HepG2 (cell line): ENCODE data around the gene ADGRG1. TPM values are rescaled to one million over a fixed set of nuclear protein-coding genes. Genes with fewer than 3 reads are reported as not detected.

Experiments used
- ARID5B ChIP-seq: IDR thresholded peaks from 2 replicates; pipeline ENCODE4 v1.4.0; 2020; ENCODE audit warnings: mild to moderate bottlenecking, missing genetic modification reagents
- ESRRA ChIP-seq: sonication (generic); formaldehyde crosslinking; IDR thresholded peaks from 2 replicates; pipeline ENCODE4 v1.5.1; 2020; ENCODE audit warnings: mild to moderate bottlenecking, low read depth, missing genetic modification reagents
- FOXP1 ChIP-seq, 2 experiments: fragments of 450-650 bp in 1 of 2; IDR thresholded peaks; 2 replicates each; pipeline ENCODE4 v1.6.1; 2017 to 2018; ENCODE audit warnings: antibody characterized with exemption in 1 of 2
- GPN1 ChIP-seq: sonication (generic); formaldehyde crosslinking; IDR thresholded peaks from 2 replicates; pipeline ENCODE4 v1.5.1; 2020; ENCODE audit warnings: missing genetic modification reagents, borderline replicate concordance
- HDAC1 ChIP-seq: sonication (generic); formaldehyde crosslinking; IDR thresholded peaks from 2 replicates; pipeline ENCODE4 v1.5.1; 2020; ENCODE audit warnings: mild to moderate bottlenecking, missing genetic modification reagents
- HIVEP1 ChIP-seq: sonication (generic); formaldehyde crosslinking; IDR thresholded peaks from 2 replicates; pipeline ENCODE4 v1.4.0; 2020; ENCODE audit warnings: mild to moderate bottlenecking, missing genetic modification reagents
- HNRNPLL ChIP-seq: fragments of 200-400 bp; formaldehyde crosslinking; IDR thresholded peaks from 2 replicates; pipeline ENCODE4 v1.6.1; 2017; ENCODE audit warnings: mild to moderate bottlenecking, low read depth, low read length; ENCODE audit not compliant: poor library complexity, severe bottlenecking
- KDM5B ChIP-seq: sonication (generic); formaldehyde crosslinking; IDR thresholded peaks from 2 replicates; pipeline ENCODE4 v1.4.0; 2020; ENCODE audit warnings: missing genetic modification reagents, mild to moderate bottlenecking, borderline replicate concordance
- MZF1 ChIP-seq: sonication (generic); formaldehyde crosslinking; IDR thresholded peaks from 2 replicates; pipeline ENCODE4 v1.8.1; 2023; ENCODE audit warnings: mild to moderate bottlenecking, missing genetic modification reagents, borderline replicate concordance
- RXRA ChIP-seq: sonication (generic); formaldehyde crosslinking; IDR thresholded peaks from 2 replicates; pipeline ENCODE4 v1.5.1; 2020; ENCODE audit warnings: missing genetic modification reagents
- TARDBP ChIP-seq: sonication (generic); formaldehyde crosslinking; IDR thresholded peaks from 2 replicates; pipeline ENCODE4 v1.8.0; 2022; ENCODE audit warnings: mild to moderate bottlenecking, missing genetic modification reagents
- TFDP1 ChIP-seq: IDR thresholded peaks from 2 replicates; pipeline ENCODE4 v1.6.1; 2016; ENCODE audit warnings: missing compliant biosample characterization, missing genetic modification reagents, borderline replicate concordance
- THAP7 ChIP-seq: sonication (generic); formaldehyde crosslinking; IDR thresholded peaks from 2 replicates; pipeline ENCODE4 v1.8.1; 2023; ENCODE audit warnings: mild to moderate bottlenecking, missing genetic modification reagents
- ZBTB38 ChIP-seq: sonication (generic); formaldehyde crosslinking; IDR thresholded peaks from 2 replicates; pipeline ENCODE4 v1.5.1; 2020; ENCODE audit warnings: mild to moderate bottlenecking, missing genetic modification reagents
- ZFP82 ChIP-seq: sonication (generic); formaldehyde crosslinking; IDR thresholded peaks from 2 replicates; pipeline ENCODE4 v1.5.1; 2020; ENCODE audit warnings: mild to moderate bottlenecking, missing genetic modification reagents, borderline replicate concordance
- ZNF280D ChIP-seq: sonication (generic); formaldehyde crosslinking; IDR thresholded peaks from 2 replicates; pipeline ENCODE4 v1.5.1; 2020; ENCODE audit warnings: mild to moderate bottlenecking, missing genetic modification reagents
- ZNF446 ChIP-seq: sonication (generic); formaldehyde crosslinking; IDR thresholded peaks from 2 replicates; pipeline ENCODE4 v1.5.0; 2020; ENCODE audit warnings: mild to moderate bottlenecking, missing genetic modification reagents
- polyA plus RNA-seq, 8 experiments: library from polyadenylated mRNA; depleted of rRNA in 3 of 8; stranded (reverse) in 7 of 8; unstranded in 1 of 8; fragments of >200 nt; fragmentation: Illumina TruSeq in 4 of 8; extraction: Trizol in 4 of 8; gene quantifications; 2 replicates each; pipeline versions ENCODE4 v1.2.1 to v1.2.3, GENCODE V29; 2011 to 2016; ENCODE audit warnings: low read depth in 4 of 8, missing spikeins in 1 of 8, mixed read lengths in 1 of 8; ENCODE audit not compliant: insufficient read depth in 1 of 8
- total RNA-seq, 5 experiments: library from RNA; depleted of rRNA; stranded (reverse); fragments of >200 nt; fragmentation: Illumina TruSeq; extraction: Trizol; gene quantifications; 2 replicates each; pipeline ENCODE4 v1.2.3, GENCODE V29; 2016; ENCODE audit warnings: low read depth in 1 of 5

The ADGRG1 gene
- total and polyA plus RNA-seq, 2 of the 13 experiments (the other 11 are each of a cell fraction or from before 2014, with no cell fraction given): 2.7 to 5.9 TPM

GRCh38 chr16:57661510-57661909, 33.1 kb downstream of the ADGRG1 start (continued):
- TF ChIP-seq TFDP1 (CRISPR knock-in tag) (no peak), KDM5B (peak; percentile 34; the same call in 1 of the 2 replicates), ZNF280D (peak; percentile 59; the same call in 1 of the 2 replicates), ESRRA (CRISPR knock-in tag) (0 out of 2 replicates have a peak, but pooled peaks have one; percentile 16), ZBTB38 (CRISPR knock-in tag) (0 out of 2 replicates have a peak, but pooled peaks have one; percentile 37), HNRNPLL (no peak), FOXP1 (IDR thresholded peaks at IDR 0.05) (no peak), FOXP1 (CRISPR knock-in tag; IDR thresholded peaks at IDR 0.05) (peak; percentile 43; the same call in 1 of the 2 replicates), ARID5B (CRISPR knock-in tag) (0 out of 2 replicates have a peak, but pooled peaks have one; percentile 0), THAP7 (CRISPR knock-in tag) (0 out of 2 replicates have a peak, but pooled peaks have one; percentile 60), HDAC1 (CRISPR knock-in tag) (0 out of 2 replicates have a peak, but pooled peaks have one; percentile 29), GPN1 (CRISPR knock-in tag) (no peak), ZNF446 (CRISPR knock-in tag) (no peak), RXRA (no peak), TARDBP (CRISPR knock-in tag) (peak; percentile 31; the same call in 1 of the 2 replicates), HIVEP1 (CRISPR knock-in tag) (0 out of 2 replicates have a peak, but pooled peaks have one; percentile 15), MZF1 (CRISPR knock-in tag) (no peak), ZFP82 (no peak)
